Right lobe of liver (tissue), 4 donors: Measurements from ENCODE around the gene QRSL1.
"Not testable (repeated sequence)": the region's sequence is repeated elsewhere in the genome, so short reads cannot be mapped to it uniquely, and the experiment has no call there.

Experiments used
- POLR2A ChIP-seq: fragments of 450-650 bp; IDR thresholded peaks from one replicate; pipeline ENCODE4 v1.6.1; 2017; ENCODE audit warnings: antibody characterized with exemption, mild to moderate bottlenecking
- TF ChIP-seq, protein P1 (sequence below), 4 donors: fragments of 200-600 bp in 3 of 4; fragments of 450-650 bp in 1 of 4; IDR thresholded peaks; one replicate each; pipeline versions ENCODE4 v1.5.1 to v1.8.0; 2016 to 2022; ENCODE audit warnings: antibody characterized with exemption in 4 of 4, mild to moderate bottlenecking in 2 of 4
- donor health status: DM: no; HTN: no; CAD: no.
- donor health status: DM: no; HTN: no; CAD: no.
- donor health status: DM: no; HTN: yes; CAD: no.

DNA sequence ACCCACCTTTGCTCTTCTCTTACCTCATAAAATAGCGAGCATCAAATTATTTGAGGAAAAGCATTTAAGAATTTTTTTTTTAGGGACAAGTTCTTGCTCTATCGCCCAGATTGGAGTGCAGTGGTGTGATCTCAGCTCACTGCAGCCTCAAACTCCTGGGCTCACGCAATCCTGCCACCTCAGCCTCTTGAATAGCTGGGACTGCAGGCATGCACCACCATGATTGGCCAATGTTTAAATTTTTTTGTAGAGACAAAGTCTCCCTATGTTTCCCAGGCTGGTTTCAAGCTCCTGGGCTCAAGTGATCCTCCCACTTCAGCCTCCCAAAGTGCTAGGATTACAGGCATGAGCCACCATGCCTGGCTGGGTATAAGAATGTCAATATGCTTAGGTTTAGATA, 71.8 kb downstream of the QRSL1 start:
- TF ChIP-seq, protein P1, sequence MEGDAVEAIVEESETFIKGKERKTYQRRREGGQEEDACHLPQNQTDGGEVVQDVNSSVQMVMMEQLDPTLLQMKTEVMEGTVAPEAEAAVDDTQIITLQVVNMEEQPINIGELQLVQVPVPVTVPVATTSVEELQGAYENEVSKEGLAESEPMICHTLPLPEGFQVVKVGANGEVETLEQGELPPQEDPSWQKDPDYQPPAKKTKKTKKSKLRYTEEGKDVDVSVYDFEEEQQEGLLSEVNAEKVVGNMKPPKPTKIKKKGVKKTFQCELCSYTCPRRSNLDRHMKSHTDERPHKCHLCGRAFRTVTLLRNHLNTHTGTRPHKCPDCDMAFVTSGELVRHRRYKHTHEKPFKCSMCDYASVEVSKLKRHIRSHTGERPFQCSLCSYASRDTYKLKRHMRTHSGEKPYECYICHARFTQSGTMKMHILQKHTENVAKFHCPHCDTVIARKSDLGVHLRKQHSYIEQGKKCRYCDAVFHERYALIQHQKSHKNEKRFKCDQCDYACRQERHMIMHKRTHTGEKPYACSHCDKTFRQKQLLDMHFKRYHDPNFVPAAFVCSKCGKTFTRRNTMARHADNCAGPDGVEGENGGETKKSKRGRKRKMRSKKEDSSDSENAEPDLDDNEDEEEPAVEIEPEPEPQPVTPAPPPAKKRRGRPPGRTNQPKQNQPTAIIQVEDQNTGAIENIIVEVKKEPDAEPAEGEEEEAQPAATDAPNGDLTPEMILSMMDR (IDR thresholded peaks at IDR 0.05): not testable (repeated sequence)
- TF ChIP-seq POLR2A: not testable (repeated sequence)
